Iris pigment epithelial cell (primary cell): Measurements from ENCODE around the gene NTM.
A peak's percentile ranks its signal among the peaks of the same experiment; 100 is the strongest.

ENCODE experiments used
- DNase-seq: peaks from one replicate; pipeline ENCODE4 v3.0.0-alpha.2; 2011; ENCODE audit warnings: low read depth

Gene NTM

GRCh38 chr11:131824771-131825170, 454.4 kb downstream of the NTM start:
- DNase-seq = peak; percentile 82

- DNase-seq = no peak
These were observed 457.0 kb downstream of the NTM start for GRCh38 chr11:131827430-131827829.

- DNase-seq = no peak
These were observed 459.3 kb downstream of the NTM start for GRCh38 chr11:131829725-131830124.

- no peak for DNase-seq
These were observed 461.7 kb downstream of the NTM start for GRCh38 chr11:131832079-131832478.

- no peak for DNase-seq
These were observed 463.0 kb downstream of the NTM start for GRCh38 chr11:131833366-131833765.

- no peak for DNase-seq
These were observed 467.1 kb downstream of the NTM start for GRCh38 chr11:131837562-131837961.

- DNase-seq = no peak
These were observed 467.6 kb downstream of the NTM start for GRCh38 chr11:131838016-131838415.

- peak; percentile 54 for DNase-seq
These were observed 468.9 kb downstream of the NTM start for GRCh38 chr11:131839326-131839725.

GRCh38 chr11:131840545-131840944, 470.1 kb downstream of the NTM start:
- no peak for DNase-seq

- peak; percentile 48 for DNase-seq
These were observed 470.6 kb downstream of the NTM start for GRCh38 chr11:131841028-131841427.

GRCh38 chr11:131841925-131842635, 471.7 kb downstream of the NTM start:
- DNase-seq = no peak

GRCh38 chr11:131845255-131845654, 474.8 kb downstream of the NTM start:
- no peak for DNase-seq

GRCh38 chr11:131849485-131849884, 479.1 kb downstream of the NTM start:
- DNase-seq = no peak

GRCh38 chr11:131850507-131850906, 480.1 kb downstream of the NTM start:
- no peak for DNase-seq

GRCh38 chr11:131851964-131852755, 481.7 kb downstream of the NTM start:
- DNase-seq = no peak

- DNase-seq = no peak
These were observed 482.3 kb downstream of the NTM start for GRCh38 chr11:131852757-131853156.

GRCh38 chr11:131854391-131854790, 484.0 kb downstream of the NTM start:
- DNase-seq = no peak

GRCh38 chr11:131855320-131855719, 484.9 kb downstream of the NTM start:
- DNase-seq = no peak

- DNase-seq = no peak
These were observed 486.8 kb downstream of the NTM start for GRCh38 chr11:131857246-131857645.

GRCh38 chr11:131858505-131858904, 488.1 kb downstream of the NTM start:
- DNase-seq = no peak

GRCh38 chr11:131859538-131860210, 489.3 kb downstream of the NTM start:
- DNase-seq = peak; percentile 73

- DNase-seq = no peak
These were observed 493.8 kb downstream of the NTM start for GRCh38 chr11:131864228-131864627.

- DNase-seq = no peak
These were observed 495.4 kb downstream of the NTM start for GRCh38 chr11:131865860-131866259.
